CD4-positive, alpha-beta memory T cell (primary cell): ENCODE measurements around the gene ZMIZ1. TPM values are rescaled to one million over a fixed set of nuclear protein-coding genes. Genes with fewer than 3 reads are reported as not detected.
A peak's percentile ranks its signal among the peaks of the same experiment; 100 is the strongest.

Experiments
- CTCF ChIA-PET: fragments of 350-600 bp; sonication (Branson Sonifier 250); formaldehyde crosslinking; loops from one replicate; lab custom pipeline; 2021; ENCODE audit warnings: inconsistent platforms; ENCODE audit not compliant: partially characterized antibody; lab: Charles Lee
- POLR2A ChIA-PET: fragments of 350-600 bp; sonication (Branson Sonifier 250); formaldehyde crosslinking; loops from one replicate; lab custom pipeline; 2021; ENCODE audit not compliant: partially characterized antibody; lab: Charles Lee
- DNase-seq, 5 donors: peaks; one replicate each; pipeline versions ENCODE4 v3.0.0 to v3.0.0-alpha.2; 2020 to 2022; ENCODE audit warnings: mixed read lengths in 1 of 5
- H3K27ac ChIP-seq: one replicate; pipeline ENCODE4 v1.7.0; 2013; ENCODE audit warnings: low read depth, low read length
- H3K27me3 ChIP-seq: 2 replicates; pipeline ENCODE4 v1.7.0; 2013; ENCODE audit warnings: mild to moderate bottlenecking, low read length, moderate library complexity; ENCODE audit not compliant: insufficient read depth
- H3K36me3 ChIP-seq: 2 replicates; pipeline ENCODE4 v1.7.0; 2013; ENCODE audit warnings: mild to moderate bottlenecking, low read length, moderate library complexity; ENCODE audit not compliant: insufficient read depth
- H3K4me1 ChIP-seq: 2 replicates; pipeline ENCODE4 v1.7.0; 2013; ENCODE audit warnings: mild to moderate bottlenecking, low read length, moderate library complexity; ENCODE audit not compliant: insufficient read depth
- H3K4me3 ChIP-seq, 2 donors: one replicate each; pipeline ENCODE4 v1.7.0; 2013; ENCODE audit warnings: low read length in 2 of 2, mild to moderate bottlenecking in 1 of 2
- H3K9me3 ChIP-seq, 2 donors: one replicate each; pipeline ENCODE4 v1.7.0; 2013; ENCODE audit warnings: low read length in 2 of 2, control low read depth in 1 of 2; ENCODE audit not compliant: control insufficient read depth in 1 of 2
- H3K27ac Mint-ChIP-seq, 7 donors: one replicate each; pipeline ENCODE4 v1.8.0; 2020 to 2021; ENCODE audit warnings: mixed read lengths in 7 of 7, mild to moderate bottlenecking in 6 of 7, inconsistent platforms in 3 of 7, moderate library complexity in 3 of 7
- H3K27me3 Mint-ChIP-seq, 2 donors: one replicate each; pipeline ENCODE4 v1.8.0; 2020 to 2021; ENCODE audit warnings: mixed read lengths in 2 of 2
- H3K36me3 Mint-ChIP-seq, 2 donors: one replicate each; pipeline ENCODE4 v1.8.0; 2020 to 2021; ENCODE audit warnings: mixed read lengths in 2 of 2, inconsistent platforms in 1 of 2, mild to moderate bottlenecking in 1 of 2
- H3K4me1 Mint-ChIP-seq, 4 donors: one replicate each; pipeline ENCODE4 v1.8.0; 2020 to 2021; ENCODE audit warnings: mixed read lengths in 4 of 4, mild to moderate bottlenecking in 1 of 4
- H3K4me3 Mint-ChIP-seq, 8 donors: one replicate each; pipeline ENCODE4 v1.8.0; 2020 to 2021; ENCODE audit warnings: mixed read lengths in 8 of 8, mild to moderate bottlenecking in 7 of 8, moderate library complexity in 6 of 8, inconsistent platforms in 3 of 8
- H3K9me3 Mint-ChIP-seq, 8 donors: one replicate each; pipeline ENCODE4 v1.8.0; 2020 to 2021; ENCODE audit warnings: mixed read lengths in 8 of 8, mild to moderate bottlenecking in 5 of 8, inconsistent platforms in 3 of 8, moderate library complexity in 1 of 8
- intact Hi-C: fragments of 100-400 bp; cut with micrococcal nuclease; formaldehyde crosslinking; loops from one replicate; pipeline ENCODE4 v1.15.1; 2023
- polyA plus RNA-seq, 2 donors: library from polyadenylated mRNA; unstranded; fragments of 300-500 nt; fragmentation: Illumina TruSeq; gene quantifications; one replicate each; pipeline ENCODE4 v1.2.3, GENCODE V29; 2021
- total RNA-seq, 2 experiments: library from RNA; stranded (reverse); gene quantifications; one replicate each; pipeline ENCODE4 v1.2.3, GENCODE V29; 2021

Gene ZMIZ1
- total and polyA plus RNA-seq, 4 experiments from 2014 or later, result 0.58 to 25.4 (median 14.0) TPM

DNA sequence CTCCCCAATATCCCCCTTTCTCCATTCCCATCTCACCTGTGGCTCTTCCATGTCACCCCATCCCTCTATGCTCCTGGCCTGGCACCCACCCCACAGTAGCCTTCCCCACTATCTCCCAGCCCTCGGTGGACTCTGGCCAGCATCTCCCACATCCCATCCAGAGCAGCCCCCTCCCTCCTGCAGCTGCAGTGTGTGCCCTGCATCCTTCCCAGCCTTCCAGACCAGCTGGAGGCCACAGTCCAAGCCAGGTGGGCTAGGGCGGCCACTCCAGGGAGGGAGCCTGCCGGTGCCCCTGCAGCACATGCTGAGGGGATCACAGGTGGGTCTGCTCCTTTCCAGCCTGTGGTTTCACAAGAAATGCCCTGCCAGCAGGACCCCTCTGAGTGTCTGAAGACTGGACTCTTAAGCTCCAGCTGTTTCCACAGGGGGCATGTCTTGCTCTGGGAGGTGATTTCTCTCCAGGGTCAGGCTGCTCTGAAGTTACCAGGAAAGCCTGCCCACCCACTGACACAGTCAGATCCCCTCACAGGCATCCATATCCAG is 187.6 kb downstream of the ZMIZ1 start:
- H3K4me1 ChIP-seq, result no peaks in the 10 kb centered on the region
- H3K27me3 ChIP-seq, result no peaks in the 10 kb centered on the region
- Mint-ChIP-seq H3K4me3 (no peak overlapping the region), H3K27me3 (no peaks in the 10 kb centered on the region), H3K27ac (no peak overlapping the region), H3K9me3 (no peaks in the 10 kb centered on the region), H3K36me3 (peaks cover 0 to 6% of the 10 kb centered on the region in 2 donors), H3K4me1 (peaks cover 0 to 16% (median 10%) of the 10 kb centered on the region in 4 donors)
- CTCF ChIA-PET, result no interaction called here
- no peaks in the 10 kb centered on the region for H3K9me3 ChIP-seq
- intact Hi-C loops, result no loop called here
- POLR2A ChIA-PET, result no interaction called here
- no peak overlapping the region for H3K4me3 ChIP-seq
- H3K36me3 ChIP-seq, result no peaks in the 10 kb centered on the region
- no peak for DNase-seq
- no peak overlapping the region for H3K27ac ChIP-seq

DNA sequence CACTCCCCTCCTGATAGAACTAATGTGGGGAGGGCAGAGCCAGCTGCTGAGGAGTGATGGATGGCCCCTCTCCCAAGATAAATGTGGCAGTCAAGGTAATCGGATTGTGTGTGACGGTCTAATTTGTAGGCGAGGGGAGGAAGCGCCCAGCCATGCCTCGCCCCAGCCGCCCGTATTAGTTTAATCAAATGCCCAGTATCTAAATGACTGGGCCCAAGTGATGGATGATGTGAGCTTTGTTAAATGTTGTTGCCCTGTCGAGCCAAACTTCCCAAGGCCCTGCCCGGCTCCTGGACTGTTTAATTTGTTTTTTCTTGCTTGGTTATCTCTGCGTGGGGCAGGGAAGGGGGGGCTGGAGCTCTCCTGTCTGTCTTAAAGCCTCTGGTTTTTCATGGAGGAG is 190.1 kb downstream of the ZMIZ1 start:
- Mint-ChIP-seq H3K4me1 (peaks cover 0 to 10% (median 5%) of the 10 kb centered on the region in 4 donors), H3K27ac (peak overlapping the region in 2 of 7 donors; percentile 13 to 19), H3K9me3 (no peaks in the 10 kb centered on the region), H3K4me3 (no peak overlapping the region), H3K27me3 (no peaks in the 10 kb centered on the region), H3K36me3 (peaks cover 0 to 11% of the 10 kb centered on the region in 2 donors)
- no peak overlapping the region for H3K4me3 ChIP-seq
- no peak for DNase-seq
- no peaks in the 10 kb centered on the region for H3K9me3 ChIP-seq
- intact Hi-C loops, result no loop called here
- no peaks in the 10 kb centered on the region for H3K36me3 ChIP-seq
- CTCF ChIA-PET, result interaction anchor here (0.5 kb wide), 1 partner anchor 1235 kb away, joined by 3 read pairs; no protein-coding TSS in a partner anchor
- H3K27me3 ChIP-seq, result no peaks in the 10 kb centered on the region
- POLR2A ChIA-PET, result no interaction called here
- H3K27ac ChIP-seq, result no peak overlapping the region
- no peaks in the 10 kb centered on the region for H3K4me1 ChIP-seq

DNA sequence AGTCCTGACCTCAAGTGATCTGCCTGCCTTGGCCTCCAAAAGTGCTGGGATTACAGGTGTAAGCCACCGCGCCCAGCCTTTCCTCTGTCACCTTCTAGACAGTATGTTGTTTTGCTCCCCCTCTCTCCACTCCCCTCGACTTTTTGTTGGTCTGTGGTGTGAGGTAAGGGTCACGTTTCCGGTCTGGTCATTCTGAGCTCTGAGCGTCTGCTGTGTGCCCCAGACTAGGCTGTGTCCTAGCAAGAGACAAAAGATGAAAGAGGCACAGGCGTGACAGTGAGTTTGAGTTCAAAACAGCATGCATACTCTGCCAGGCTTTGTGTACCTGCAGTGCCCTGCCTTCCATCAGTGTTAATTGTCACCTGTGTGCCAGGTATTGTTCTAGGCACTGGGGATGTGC is 191.1 kb downstream of the ZMIZ1 start:
- H3K36me3 ChIP-seq, result no peaks in the 10 kb centered on the region

DNA sequence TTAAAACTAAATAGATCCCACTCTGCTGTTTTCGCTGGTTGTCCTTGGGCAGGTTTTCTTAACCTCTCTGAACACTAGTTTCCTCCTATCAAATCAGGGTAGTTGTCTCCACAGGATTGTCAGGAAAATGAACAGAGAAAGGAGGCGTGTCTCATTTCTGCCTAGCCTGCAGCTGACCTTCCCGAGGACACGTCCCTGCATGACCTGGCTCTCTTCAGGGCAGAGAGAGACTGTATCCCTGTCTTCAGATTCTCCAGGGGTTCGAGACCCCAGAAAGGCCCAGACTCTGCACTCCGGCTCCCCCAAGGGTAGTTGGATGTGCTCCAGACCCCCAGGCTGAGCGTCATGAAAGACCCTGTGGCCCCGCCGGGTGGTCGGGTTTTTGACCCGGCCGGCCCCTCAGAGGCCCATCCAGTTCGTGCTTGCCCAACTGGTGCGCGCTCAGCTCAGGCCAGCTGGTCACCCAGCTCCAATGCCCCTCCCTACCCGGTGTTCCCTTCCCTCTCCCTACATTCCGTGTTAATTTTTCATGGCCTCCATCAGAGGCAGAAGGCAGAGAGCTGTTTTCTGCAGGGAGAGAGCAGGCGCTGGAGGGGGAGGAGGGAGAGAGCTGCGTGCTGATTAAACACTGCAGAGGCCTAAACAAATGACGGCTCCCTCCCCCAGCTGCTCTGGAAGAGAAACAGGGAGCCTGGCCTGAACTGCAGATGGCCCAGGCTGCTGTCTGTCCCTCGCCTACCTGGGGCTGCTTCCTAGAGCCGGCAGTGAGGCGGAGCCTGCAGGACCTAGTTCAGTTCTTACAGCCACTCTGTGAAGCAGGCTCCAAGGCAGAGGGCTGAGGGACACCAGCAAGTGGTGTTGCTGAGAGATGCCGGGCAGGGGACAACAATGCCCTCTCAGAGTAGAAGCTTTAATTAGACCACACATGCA is 192.3 kb downstream of the ZMIZ1 start:
- peaks cover 8% of the 10 kb centered on the region for H3K4me1 ChIP-seq
- DNase-seq, result no peak
- H3K27me3 ChIP-seq, result no peaks in the 10 kb centered on the region
- Mint-ChIP-seq H3K27me3 (no peaks in the 10 kb centered on the region), H3K9me3 (no peaks in the 10 kb centered on the region), H3K4me3 (no peak overlapping the region), H3K27ac (peak overlapping the region in 1 of 7 donors; percentile 70), H3K36me3 (peaks cover 0 to 11% of the 10 kb centered on the region in 2 donors), H3K4me1 (peaks cover 4 to 16% (median 11%) of the 10 kb centered on the region in 4 donors)
- intact Hi-C loops, result no loop called here
- H3K9me3 ChIP-seq, result no peaks in the 10 kb centered on the region
- no peaks in the 10 kb centered on the region for H3K36me3 ChIP-seq
- H3K27ac ChIP-seq, result no peak overlapping the region
- CTCF ChIA-PET, result interaction anchor here (1.4 kb wide), 1 partner anchor 13 kb away, joined by 3 read pairs; no protein-coding TSS in a partner anchor
- H3K4me3 ChIP-seq, result no peak overlapping the region
- POLR2A ChIA-PET, result no interaction called here

More for the DNA sequence above, 191.1 kb downstream of the ZMIZ1 start:
- POLR2A ChIA-PET, result no interaction called here
- Histone ChIP-seq H3K4me3 (no peak overlapping the region), H3K9me3 (no peaks in the 10 kb centered on the region), H3K27me3 (no peaks in the 10 kb centered on the region), H3K27ac (no peak overlapping the region), H3K4me1 (no peaks in the 10 kb centered on the region)
- no peaks in the 10 kb centered on the region for H3K27me3 Mint-ChIP-seq
- no peaks in the 10 kb centered on the region for H3K9me3 Mint-ChIP-seq
- DNase-seq, result no peak
- no peak overlapping the region for H3K4me3 Mint-ChIP-seq
- H3K4me1 Mint-ChIP-seq, result peaks cover 4 to 14% (median 7%) of the 10 kb centered on the region in 4 donors
- intact Hi-C loops, result no loop called here
- CTCF ChIA-PET, result interaction anchor here (0.6 kb wide), 1 partner anchor 535 kb away, joined by 3 read pairs; no protein-coding TSS in a partner anchor
- peaks cover 0 to 11% of the 10 kb centered on the region in 2 donors for H3K36me3 Mint-ChIP-seq
- H3K27ac Mint-ChIP-seq, result peak overlapping the region in 2 of 7 donors; percentile 24 to 42

DNA sequence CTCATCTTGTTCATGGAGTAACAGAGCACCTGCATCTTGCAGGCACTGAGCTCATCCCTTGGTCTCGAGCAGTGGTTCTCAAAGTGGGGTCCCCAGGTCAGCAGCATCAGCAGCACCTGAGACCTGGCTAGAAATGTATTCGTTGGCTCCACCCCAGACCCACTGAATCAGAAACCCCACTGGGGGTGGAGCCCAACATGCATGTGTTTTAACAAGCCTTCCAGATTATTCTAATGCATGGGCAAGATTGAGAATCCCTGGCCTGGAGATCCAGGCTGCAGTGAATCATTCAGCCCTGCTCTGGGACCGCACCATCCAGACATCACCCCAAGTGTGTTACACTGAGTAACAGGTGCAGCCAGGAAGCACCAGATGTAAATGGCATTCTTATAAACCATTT is 193.4 kb downstream of the ZMIZ1 start:
- H3K36me3 Mint-ChIP-seq, result peaks cover 0 to 11% of the 10 kb centered on the region in 2 donors
- no peak for DNase-seq
- H3K4me3 ChIP-seq, result no peak overlapping the region
- no peaks in the 10 kb centered on the region for H3K27me3 ChIP-seq
- intact Hi-C loops, result no loop called here
- H3K9me3 Mint-ChIP-seq, result no peaks in the 10 kb centered on the region
- H3K4me1 ChIP-seq, result peaks cover 19% of the 10 kb centered on the region
- no peaks in the 10 kb centered on the region for H3K27me3 Mint-ChIP-seq
- no peak overlapping the region for H3K27ac ChIP-seq
- CTCF ChIA-PET, result interaction anchor here (1.4 kb wide), 1 partner anchor 12 kb away, joined by 3 read pairs; no protein-coding TSS in a partner anchor
- H3K4me3 Mint-ChIP-seq, result no peak overlapping the region
- peaks cover 7 to 25% (median 12%) of the 10 kb centered on the region in 4 donors for H3K4me1 Mint-ChIP-seq
- POLR2A ChIA-PET, result no interaction called here
- H3K27ac Mint-ChIP-seq, result peak overlapping the region in 2 of 7 donors; percentile 24 to 29
- H3K9me3 ChIP-seq, result no peaks in the 10 kb centered on the region
- no peaks in the 10 kb centered on the region for H3K36me3 ChIP-seq

DNA sequence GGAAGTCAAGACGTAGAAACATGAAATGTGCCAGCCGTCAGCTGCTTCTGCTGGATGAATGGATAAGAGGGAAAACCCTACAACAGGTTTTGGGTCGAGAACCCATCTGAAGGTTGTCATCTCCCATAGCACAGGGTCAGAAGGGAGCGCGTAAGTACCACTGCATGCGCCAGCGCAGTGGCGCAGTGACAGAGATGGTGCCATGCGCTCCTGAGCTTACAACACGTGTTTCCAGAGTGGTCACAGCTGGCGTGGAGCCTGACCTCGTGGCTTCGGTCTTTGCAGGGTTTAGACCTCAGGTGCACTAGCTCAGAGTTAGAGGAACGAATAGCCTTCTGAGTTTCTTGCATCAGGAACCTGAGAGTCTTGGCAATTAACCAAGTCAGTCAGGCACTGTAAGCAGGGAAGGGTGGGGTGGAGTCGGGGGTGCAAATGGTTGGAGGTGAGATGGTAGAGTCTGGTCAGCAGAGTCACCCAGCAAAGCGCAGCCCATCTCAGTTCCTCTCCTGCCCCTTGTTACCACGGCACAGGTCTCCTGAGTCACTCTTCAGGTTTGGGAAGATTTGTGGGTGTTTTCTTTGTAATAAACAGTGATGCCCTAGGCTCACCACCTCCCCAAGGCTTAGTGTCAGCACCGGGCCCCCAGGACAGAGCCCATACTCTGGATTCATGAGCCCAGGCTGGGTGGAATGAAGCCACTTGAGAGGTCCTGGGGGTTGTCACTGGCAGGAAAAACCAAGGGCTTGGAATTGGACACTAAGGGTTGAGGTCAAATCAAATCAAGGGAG is 194.4 kb downstream of the ZMIZ1 start:
- no peaks in the 10 kb centered on the region for H3K9me3 Mint-ChIP-seq
- Histone ChIP-seq H3K27ac (no peak overlapping the region), H3K4me1 (peaks cover 19% of the 10 kb centered on the region), H3K36me3 (no peaks in the 10 kb centered on the region), H3K9me3 (no peaks in the 10 kb centered on the region), H3K4me3 (no peak overlapping the region), H3K27me3 (no peaks in the 10 kb centered on the region)
- H3K27me3 Mint-ChIP-seq, result no peaks in the 10 kb centered on the region
- peaks cover 0 to 11% of the 10 kb centered on the region in 2 donors for H3K36me3 Mint-ChIP-seq
- POLR2A ChIA-PET, result no interaction called here
- CTCF ChIA-PET, result no interaction called here
- peaks cover 9 to 25% (median 15%) of the 10 kb centered on the region in 4 donors for H3K4me1 Mint-ChIP-seq
- intact Hi-C loops, result no loop called here
- no peak for DNase-seq
- H3K4me3 Mint-ChIP-seq, result no peak overlapping the region
- H3K27ac Mint-ChIP-seq, result peak overlapping the region in 1 of 7 donors; percentile 47
